Pons (tissue), 1 donor: ENCODE data around the gene ELF3.
A peak's percentile ranks its signal among the peaks of the same experiment; 100 is the strongest.
"Not testable (repeated sequence)": the region's sequence is repeated elsewhere in the genome, so short reads cannot be mapped to it uniquely, and the experiment has no call there.

Experiments
- DNase-seq: peaks from one replicate; pipeline ENCODE4 v3.0.0-alpha.2; 2016; ENCODE audit warnings: low spot score

The ELF3 gene

GRCh38 chr1:202007805-202008489 is 2.4 kb upstream of the ELF3 start:
- DNase-seq, result no peak

GRCh38 chr1:202009326-202010179 is 834 bp upstream of the ELF3 start:
- peak; percentile 89 for DNase-seq

GRCh38 chr1:202011994-202012393 is 1.6 kb downstream of the ELF3 start:
- no peak for DNase-seq

- DNase-seq, result no peak
Measured at GRCh38 chr1:202012544-202013478, 2.4 kb downstream of the ELF3 start.

GRCh38 chr1:202013603-202014002 is 3.2 kb downstream of the ELF3 start:
- DNase-seq, result no peak

GRCh38 chr1:202014060-202014459 is 3.7 kb downstream of the ELF3 start:
- DNase-seq, result no peak

- DNase-seq, result no peak
Measured at GRCh38 chr1:202014915-202015661, 4.7 kb downstream of the ELF3 start.

GRCh38 chr1:202015662-202015937 is 5.2 kb downstream of the ELF3 start:
- no peak for DNase-seq

GRCh38 chr1:202016022-202016810 is 5.8 kb downstream of the ELF3 start:
- no peak for DNase-seq

- no peak for DNase-seq
Measured at GRCh38 chr1:202016811-202017748, 6.7 kb downstream of the ELF3 start.

GRCh38 chr1:202017749-202018467 is 7.5 kb downstream of the ELF3 start:
- no peak for DNase-seq

- no peak for DNase-seq
Measured at GRCh38 chr1:202018468-202019234, 8.3 kb downstream of the ELF3 start.

GRCh38 chr1:202019235-202019558 is 8.8 kb downstream of the ELF3 start:
- DNase-seq, result not testable (repeated sequence)

- no peak for DNase-seq
Measured at GRCh38 chr1:202023001-202023433, 12.6 kb downstream of the ELF3 start.

GRCh38 chr1:202029171-202029665 is 18.8 kb downstream of the ELF3 start:
- no peak for DNase-seq

- no peak for DNase-seq
Measured at GRCh38 chr1:202029727-202030126, 19.3 kb downstream of the ELF3 start.

- DNase-seq, result no peak
Measured at GRCh38 chr1:202031796-202032195, 21.4 kb downstream of the ELF3 start.

GRCh38 chr1:202034149-202034682 is 23.8 kb downstream of the ELF3 start:
- no peak for DNase-seq
